GM19455 (cell line): Measurements from ENCODE around the gene OPN3.

ENCODE experiments used
- ATAC-seq: cut with Tn5 transposase; IDR thresholded peaks from one replicate; pipeline ENCODE4 v1.9.1; 2021; ENCODE audit not compliant: unreplicated experiment

OPN3 gene

DNA sequence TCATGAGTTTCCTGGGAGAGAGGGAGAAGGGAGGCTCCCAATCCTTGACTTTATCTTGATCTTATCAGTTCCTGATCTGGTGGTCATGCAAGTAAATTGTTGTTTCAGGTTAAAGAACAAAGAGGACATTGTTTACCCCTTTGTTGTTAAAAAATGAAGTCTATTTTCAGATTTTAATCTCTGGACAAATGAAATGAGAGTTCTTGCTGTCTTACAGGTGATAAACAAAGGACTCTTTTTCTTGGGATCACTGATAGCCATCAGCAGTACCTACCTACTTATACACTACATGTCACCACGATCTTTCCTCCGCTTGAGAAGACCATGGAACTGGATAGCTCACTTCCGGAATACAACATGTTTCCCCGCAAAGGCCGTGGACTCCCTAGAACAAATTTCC lies 48.4 kb downstream of the OPN3 start:
- no peak for ATAC-seq

DNA sequence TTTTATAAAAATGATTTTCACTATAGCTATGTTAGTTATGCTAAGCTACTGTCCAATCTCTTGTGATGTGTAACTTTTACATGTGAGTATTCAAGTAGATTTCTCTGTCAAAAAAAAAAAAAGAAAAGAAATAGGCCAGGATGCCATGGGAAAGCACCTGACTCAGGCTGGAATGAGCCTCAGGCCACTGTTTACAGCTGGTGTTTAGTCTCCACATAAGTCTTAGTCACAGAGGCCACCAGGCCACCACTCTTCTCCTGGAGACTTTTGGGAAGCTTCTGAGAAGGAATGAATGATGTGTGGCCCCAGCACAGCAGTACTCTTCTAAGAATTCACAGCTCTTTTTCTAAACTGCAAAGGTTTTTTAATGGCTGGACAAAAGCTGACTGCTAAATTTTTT lies 48.9 kb downstream of the OPN3 start:
- no peak for ATAC-seq

DNA sequence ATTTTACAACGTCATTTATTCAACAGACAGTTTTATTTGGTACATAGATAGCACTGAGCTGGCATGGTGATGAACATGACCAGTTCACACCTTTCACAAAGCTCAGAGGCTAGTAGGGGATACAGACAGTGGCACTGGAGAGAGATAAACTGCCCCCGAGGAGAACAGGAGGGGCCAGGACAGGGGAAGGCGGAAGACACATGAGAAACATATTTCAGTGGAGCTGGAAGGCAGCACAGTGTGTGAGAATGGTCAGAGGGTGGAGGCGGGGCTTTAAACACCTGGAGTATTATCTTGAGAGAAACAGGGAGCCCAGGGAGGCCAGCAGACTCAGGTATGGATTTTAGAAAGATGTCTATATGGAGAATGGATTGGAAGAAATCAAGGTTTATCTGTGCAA lies 49.5 kb downstream of the OPN3 start:
- no peak for ATAC-seq

DNA sequence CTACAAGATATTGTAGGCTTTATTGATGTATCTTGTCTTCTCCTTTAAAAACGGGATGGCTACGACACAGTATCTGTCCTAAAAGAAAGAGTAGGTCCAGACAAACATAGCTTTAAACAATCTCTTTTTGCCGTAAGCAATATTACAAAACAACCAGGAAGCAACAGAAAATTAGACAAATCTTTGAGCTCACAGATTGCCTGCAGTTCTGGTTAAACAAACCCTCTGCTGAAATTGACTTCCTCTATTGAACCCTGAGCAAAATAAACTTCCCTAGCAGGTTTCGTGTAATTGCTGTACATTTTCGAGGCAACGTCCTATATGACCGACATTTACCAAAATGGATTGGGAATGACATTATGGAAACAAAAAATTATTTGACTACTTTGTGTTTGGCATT lies 50.6 kb downstream of the OPN3 start:
- no peak for ATAC-seq

DNA sequence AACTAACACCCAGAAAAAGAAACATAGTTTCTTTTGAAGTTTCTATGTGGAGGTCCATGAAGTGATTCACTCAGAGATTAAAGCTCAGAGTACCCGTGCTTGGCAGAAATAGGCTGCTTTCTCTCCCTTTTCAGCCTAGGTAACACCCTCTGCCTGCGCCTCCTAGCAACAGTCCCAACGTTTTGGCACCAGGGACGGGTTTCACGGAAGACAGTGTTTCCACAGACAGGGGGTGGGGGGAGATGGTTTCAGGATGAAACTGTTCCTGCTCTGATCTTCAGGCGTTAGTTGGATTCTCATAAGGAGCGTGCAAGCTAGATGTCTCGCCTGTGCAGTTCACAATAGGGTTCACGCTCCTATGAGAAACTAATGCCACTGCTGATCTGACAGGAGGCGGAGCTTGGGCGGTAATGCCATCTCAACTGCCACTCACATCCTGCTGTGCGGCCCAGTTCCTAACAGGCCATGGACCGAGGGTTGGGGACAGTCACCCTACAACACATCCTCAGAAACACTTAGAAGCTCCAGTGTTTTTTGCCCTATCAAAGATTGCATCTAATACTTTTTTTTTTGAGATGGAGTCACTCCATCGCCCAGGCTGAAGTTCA lies 53.2 kb downstream of the OPN3 start:
- no peak for ATAC-seq

DNA sequence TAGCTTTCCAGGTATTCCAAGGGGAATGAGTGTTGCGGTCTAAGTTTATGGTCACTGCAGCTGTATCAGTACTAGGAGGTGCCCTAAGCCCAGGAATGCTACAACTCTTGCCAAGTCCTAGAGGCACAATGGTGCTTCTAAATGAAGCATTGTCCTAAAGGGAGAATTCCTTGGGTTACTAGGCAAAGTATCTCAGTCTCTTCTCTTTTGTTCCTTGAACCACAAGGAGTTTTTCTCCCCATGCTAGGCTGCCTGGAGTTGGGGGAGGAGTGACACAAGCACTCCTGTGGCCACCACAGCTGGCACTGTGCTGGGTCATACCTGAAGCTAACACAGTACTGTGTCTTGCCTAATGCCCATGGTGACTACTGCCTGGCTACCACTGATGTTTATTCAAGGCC lies 57.2 kb downstream of the OPN3 start:
- no peak for ATAC-seq

DNA sequence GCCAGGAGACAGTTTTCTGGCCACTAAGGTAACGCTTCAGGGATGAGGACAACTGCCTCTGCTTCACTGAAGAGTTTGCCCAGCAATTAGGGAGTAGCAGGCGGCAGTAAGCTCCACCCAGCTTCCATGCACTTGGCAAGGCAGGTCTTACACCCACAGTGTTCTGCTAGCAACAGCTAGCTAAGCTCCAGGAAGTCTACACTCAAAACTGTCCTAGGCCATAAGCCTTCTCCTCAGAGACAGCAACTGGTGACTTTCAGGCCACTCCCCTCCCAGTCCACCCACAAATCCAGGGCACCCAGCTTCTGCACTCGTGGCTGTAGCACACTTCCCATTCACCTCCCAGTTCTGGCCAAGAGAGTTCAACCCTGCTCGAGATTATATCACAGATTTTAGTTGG lies 60.7 kb downstream of the OPN3 start:
- no peak for ATAC-seq

DNA sequence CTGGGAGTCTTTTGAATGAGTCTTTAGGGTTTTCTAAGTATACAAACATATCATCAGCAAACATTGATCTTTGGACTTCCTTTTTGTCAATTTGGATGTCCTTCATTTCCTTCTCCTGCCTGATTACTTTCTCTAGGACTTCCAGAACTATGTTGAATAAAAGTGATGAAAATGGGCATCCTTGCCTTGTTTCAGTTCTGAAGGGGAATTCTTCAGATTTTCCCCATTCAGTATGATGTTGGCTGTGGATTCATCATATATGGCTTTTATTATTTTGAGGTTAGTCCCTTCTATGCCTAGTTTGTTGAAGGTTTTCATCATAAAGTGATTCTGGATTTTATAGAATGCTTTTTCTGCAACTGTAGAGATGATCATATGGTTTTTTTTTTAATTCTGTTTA lies 66.0 kb downstream of the OPN3 start:
- ATAC-seq, result no peak

DNA sequence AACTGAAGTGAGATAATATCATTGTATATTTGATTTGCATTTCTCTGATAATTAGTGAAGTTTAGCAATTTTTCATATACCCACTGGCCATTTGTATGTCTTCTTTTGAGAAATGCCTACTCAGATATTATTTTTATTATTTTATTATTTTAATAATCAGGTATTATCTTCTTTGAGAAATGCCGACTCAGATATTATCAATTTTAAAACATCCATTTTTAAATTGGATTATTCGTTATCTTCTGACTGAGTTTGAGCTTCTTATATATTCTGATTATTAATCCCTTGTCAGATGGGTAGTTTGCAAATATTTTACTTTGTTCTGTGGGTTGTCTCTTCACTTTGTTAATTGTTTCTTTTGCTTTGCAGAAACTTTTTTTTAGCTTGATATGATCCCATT lies 70.3 kb downstream of the OPN3 start:
- ATAC-seq, result no peak

DNA sequence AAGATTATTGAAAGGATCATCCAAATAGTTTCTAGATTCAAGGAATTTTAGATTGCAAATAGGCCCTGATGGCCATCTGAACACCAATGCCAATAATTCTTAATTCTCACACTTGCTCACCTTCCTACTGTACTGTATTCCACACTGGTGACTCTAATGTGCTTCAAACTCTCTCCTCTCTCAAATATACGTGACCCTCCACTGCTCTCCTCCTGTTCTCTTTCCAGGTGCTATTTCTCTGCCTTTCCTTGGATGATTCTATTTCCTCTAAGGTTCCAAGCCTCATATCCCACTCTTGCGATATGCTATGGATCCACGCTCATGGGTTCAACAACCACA lies 79.4 kb downstream of the OPN3 start:
- no peak for ATAC-seq

DNA sequence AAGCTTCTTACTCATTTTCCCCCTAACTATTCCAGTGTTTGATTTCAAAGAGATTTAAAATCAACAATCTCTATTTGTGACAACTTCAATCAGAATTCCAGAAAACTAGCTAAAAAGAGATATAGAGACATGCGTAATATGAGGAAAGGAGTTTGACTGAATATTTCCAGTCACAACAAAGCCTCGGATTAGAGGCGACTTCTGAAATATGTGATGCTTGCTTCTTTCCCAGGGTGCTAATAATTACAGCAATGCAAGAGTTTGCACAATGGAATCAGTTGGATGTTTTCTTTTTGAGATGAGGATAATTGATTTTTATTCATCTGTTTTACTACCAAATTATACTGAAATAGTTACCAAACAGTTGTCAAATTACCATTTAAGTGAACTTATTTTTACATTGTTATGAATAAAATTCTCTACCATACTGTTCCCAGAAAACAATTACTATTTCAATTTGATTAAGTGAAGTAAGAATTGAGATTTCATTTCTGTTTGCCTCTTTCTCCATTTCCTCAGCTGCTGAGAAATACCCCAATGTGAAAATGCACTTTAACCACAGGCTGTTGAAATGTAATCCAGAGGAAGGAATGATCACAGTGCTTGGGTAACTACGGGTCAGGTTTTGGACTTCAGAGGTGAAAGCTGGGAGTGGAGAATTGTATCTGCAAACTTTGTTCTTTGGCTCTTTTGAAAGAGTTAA lies 79.9 kb downstream of the OPN3 start:
- no peak for ATAC-seq

DNA sequence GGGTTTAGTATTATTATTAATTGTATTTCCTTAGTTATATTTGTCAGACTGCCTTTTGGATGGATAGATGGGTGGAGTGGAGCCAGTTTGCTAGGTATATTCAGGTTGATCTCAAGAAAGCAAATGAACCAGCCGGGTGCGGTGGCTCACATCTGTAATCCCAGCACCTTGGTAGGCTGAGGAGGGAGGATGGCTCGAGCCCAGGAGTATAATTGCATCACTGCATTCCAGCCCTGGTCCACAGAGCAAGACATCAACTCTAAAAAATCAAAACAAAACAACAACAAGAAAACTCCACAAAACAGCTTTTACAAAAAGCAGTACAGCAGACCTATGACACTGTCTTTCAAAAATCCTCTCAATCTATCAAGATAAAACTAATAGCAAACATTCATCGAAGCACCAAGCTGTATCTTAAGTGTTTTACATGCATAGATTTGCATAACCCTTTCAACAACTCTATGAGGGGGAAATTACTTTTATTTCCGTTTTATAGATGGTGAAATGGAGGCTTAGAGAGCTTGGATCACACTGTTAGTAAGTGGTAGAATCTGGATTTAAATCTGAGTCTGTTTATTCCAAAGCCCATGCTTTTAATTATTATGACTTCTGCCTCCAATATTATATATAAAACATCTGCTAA lies 82.5 kb downstream of the OPN3 start:
- no peak for ATAC-seq

DNA sequence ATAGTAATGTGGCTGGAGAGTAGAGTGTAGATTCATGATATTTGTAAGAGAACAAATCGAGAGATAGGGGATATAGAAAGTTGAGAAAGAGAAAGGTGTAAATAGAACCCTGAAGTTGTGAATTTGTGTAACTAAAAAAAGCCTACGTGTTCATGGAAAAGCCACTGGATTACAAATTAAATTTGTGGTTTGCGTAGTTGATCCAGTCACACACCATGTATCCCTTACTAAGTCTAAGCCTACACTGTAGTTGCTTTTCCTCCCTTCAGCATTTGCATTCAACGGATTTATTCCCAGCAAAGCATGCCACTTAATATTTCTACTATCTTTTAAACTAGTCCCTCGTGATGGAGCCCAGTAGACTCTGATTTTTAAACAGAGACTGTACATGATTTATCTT lies 83.1 kb downstream of the OPN3 start:
- ATAC-seq, result no peak

DNA sequence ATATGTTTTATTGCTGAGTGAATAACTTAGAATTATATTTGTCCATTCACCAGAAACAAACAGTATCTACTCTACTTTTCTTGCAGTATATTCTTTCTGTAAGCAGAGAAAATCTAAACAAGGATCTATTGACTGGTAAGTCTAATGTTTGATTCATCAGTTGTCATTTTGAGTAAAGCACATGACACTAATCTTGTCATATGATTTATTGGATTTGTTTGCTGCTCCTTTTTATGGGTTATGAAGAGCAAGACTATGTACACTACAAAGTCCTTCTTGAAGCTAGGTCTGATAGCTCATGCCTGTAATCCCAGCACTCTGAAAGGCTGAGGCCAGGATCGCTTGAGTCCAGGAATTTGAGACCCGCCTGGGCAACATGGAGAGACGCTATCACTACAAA lies 84.6 kb downstream of the OPN3 start:
- ATAC-seq, result no peak

DNA sequence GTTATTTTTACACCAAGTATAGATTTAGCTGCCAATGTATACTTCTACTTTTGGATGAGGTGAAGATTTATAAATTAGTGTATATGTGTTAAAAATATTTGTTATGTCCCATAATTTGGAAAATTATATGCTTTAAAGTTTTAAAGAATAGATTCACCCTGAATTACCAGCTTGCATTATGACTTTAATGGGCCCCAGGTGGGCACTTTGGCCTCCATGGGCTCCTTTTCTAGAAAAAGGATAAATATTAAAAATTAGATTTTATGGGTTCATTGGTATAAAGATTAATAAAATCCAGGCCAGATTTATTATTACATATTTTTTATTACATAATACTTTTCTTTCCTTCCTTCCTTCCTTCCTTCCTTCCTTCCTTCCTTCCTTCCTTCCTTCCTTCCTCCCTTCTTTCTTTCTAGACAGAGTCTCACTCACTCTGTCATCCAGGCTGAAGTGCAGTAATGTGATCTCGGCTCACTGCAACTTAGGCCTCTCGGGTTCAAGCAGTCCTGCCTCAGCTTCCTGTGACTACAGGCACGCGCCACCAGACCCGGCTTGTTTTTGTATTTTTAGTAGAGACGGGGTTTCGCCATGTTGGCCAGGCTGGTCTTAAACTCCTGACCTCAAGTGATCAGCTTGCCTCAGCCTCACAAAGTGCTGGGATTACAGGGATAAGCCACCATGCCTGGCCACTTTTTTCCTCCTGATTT lies 86.1 kb downstream of the OPN3 start:
- no peak for ATAC-seq

DNA sequence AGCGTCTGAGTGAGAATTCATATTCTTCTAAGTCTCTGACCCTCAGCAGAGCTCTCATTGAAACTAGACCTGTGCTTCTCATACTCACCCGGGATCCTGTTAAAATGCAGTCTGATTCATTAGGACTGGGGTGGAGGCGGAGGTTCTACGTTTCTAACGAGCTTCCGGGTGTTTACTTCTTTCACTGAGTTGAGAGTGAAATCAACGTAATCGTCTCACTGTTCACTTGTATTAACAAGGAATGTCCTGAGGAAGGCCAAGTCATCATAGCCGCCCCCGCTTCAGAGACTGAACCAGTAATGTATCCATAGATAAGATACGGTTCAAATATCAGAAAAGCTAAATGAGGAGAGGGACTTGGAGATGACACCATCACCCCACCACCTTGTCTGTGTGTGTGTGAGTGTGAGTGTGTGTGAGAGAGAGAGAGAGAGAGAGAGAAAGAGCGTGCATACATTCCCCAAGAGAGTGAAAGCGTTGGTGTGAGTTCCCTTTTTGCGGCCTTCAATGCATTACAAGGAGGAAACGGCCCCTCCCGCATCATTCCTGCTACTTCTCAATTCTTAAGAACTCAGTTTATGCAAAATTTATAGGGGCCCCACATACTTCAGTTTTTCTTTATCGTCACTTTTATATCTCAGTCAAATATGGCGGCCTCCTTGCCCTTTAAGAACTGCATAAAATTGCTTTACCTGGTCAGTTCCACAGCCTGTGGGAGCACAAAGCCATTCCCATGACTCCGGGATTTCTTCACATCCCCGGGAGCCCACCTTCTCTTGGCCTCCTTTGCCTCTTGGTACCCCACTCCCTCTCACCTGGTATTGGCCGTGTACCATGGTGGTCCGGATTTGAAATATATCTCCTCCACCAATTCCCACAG lies 88.2 kb downstream of the OPN3 start:
- peak; percentile 72 for ATAC-seq

DNA sequence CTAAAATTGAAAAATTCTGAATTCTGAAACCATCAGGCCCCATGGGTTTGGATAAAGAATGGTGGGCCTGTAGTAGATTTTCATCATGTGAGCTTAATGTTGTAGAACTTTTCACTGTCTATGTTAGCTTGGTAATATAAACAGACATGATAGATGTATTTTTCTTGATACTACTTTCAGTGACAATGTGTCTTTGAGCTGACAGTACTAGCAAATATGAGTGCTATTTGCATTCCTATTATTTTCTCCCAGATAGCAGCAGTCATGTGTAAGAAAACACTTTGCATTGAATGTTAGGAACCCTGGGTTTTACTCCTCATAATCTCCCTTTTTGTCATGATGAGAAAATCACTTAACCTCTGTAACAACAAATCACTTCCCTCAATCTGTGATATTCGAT lies 89.9 kb downstream of the OPN3 start:
- ATAC-seq, result no peak

DNA sequence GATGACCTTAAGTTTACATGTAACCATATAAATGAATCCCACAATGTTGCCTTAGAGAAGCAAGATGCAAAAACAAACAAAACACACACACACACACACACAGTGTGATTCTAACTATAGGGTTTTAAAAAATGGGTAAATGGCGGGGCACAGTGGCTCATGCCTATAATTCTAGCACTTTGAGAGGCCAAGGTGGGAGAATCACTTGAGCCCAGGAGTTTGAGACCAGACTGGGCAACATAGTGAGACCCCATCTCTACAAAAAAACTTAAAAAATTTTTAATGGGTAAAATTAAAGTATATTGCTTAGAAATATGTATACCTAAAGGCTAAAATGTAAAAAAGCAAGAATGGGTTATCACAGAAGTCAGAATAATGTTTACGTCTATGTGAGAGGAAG lies 92.2 kb downstream of the OPN3 start:
- ATAC-seq, result no peak
